ENCODE data around the gene BORCS5. TPM values are rescaled to one million over a fixed set of nuclear protein-coding genes. Genes with fewer than 3 reads are reported as not detected.

Gene BORCS5
- total and polyA plus RNA-seq, 2 of the 8 experiments (the other 6 are each of a cell fraction or from before 2014, with no cell fraction given), result 8.3 to 17.4 TPM

- Histone ChIP-seq H3K4me3 (ENCODE audit: extremely low read depth in 1 of 4, insufficient read depth in 2 of 4, low read depth in 3 of 4, low read length in 4 of 4) (no peak overlapping the region), H3K4me2 (ENCODE audit: insufficient read depth in 1 of 2, low read depth in 2 of 2, low read length in 2 of 2) (no peak overlapping the region), H3K23ac (ENCODE audit: insufficient read length) (no peak overlapping the region), H3K23me2 (ENCODE audit: low read depth, low read length) (no peaks in the 10 kb centered on the region), H4K8ac (ENCODE audit: extremely low read depth, insufficient read depth, low read length) (no peak overlapping the region), H3K14ac (ENCODE audit: insufficient read length) (no peak overlapping the region), H4K20me1 (replicated peaks in 1 of 2; ENCODE audit: control insufficient read depth in 1 of 2, insufficient read depth in 2 of 2, low read length in 2 of 2) (no peaks in the 10 kb centered on the region), H3K79me1 (ENCODE audit: low read depth, low read length) (no peaks in the 10 kb centered on the region), H2BK15ac (ENCODE audit: low read length) (no peak overlapping the region), H3K36me3 (ENCODE audit: control insufficient read depth in 2 of 4, insufficient read depth in 4 of 4, low read length in 3 of 4) (no peaks in the 10 kb centered on the region), H2AFZ (ENCODE audit: low read length) (no peak overlapping the region), H3K4ac (replicated peaks; ENCODE audit: insufficient read length, low read depth, low read length) (no peak overlapping the region), H2BK20ac (ENCODE audit: low read length) (no peak overlapping the region), H2BK12ac (ENCODE audit: low read depth, low read length) (no peak overlapping the region), H3K27me3 (replicated peaks in 1 of 4; ENCODE audit: control insufficient read depth in 3 of 4, extremely low read depth in 1 of 4, insufficient read depth in 3 of 4, low read length in 3 of 4) (no peaks in the 10 kb centered on the region), H2BK5ac (ENCODE audit: low read depth, low read length) (no peak overlapping the region), H4K5ac (ENCODE audit: insufficient read length, low read depth, low read length) (no peak overlapping the region), H3K27ac (ENCODE audit: low read depth, low read length) (no peak overlapping the region), H3K79me2 (ENCODE audit: control insufficient read depth in 1 of 2, insufficient read depth in 2 of 2, low read length in 2 of 2) (no peaks in the 10 kb centered on the region), H4K91ac (replicated peaks; ENCODE audit: insufficient read length, low read length) (no peak overlapping the region), H3K56ac (replicated peaks; ENCODE audit: insufficient read length, low read depth, low read length) (no peak overlapping the region), H3K9ac (replicated peaks in 1 of 4; ENCODE audit: extremely low read depth in 1 of 4, low read depth in 3 of 4, low read length in 3 of 4) (no peak overlapping the region), H3K18ac (ENCODE audit: extremely low read depth, low read length) (no peak overlapping the region), H2AK5ac (ENCODE audit: low read depth, low read length) (no peak overlapping the region), H3K9me3 (ENCODE audit: insufficient read depth in 2 of 2, low read depth in 1 of 2, low read length in 1 of 2) (no peaks in the 10 kb centered on the region; a peak in 1 of 4 replicates), H3K4me1 (replicated peaks in 1 of 4; ENCODE audit: control insufficient read depth in 3 of 4, insufficient read depth in 4 of 4, low read length in 3 of 4) (peaks cover 2 to 6% (median 3%) of the 10 kb centered on the region in 4 experiments; a peak in 4 of 7 replicates), H2BK120ac (replicated peaks; ENCODE audit: low read depth, low read length) (no peak overlapping the region)
- POLR2A ChIA-PET (ENCODE audit: partially characterized antibody), result interaction anchor here (1.3 to 1.8 kb wide), 2 partner anchors 48 to 49 kb away, joined by 3 to 5 read pairs; partner anchors contain the start of gene LRP6
- FAIRE-seq, result no peak
- DNase-seq (ENCODE audit: low read depth in 1 of 2, low spot score in 2 of 2), result no peak
- CTCF ChIA-PET (ENCODE audit: partially characterized antibody), result interaction anchor here (0.7 to 1.2 kb wide), 3 partner anchors 232 to 330 kb away, joined by 3 to 4 read pairs (median 3); no protein-coding TSS in a partner anchor
- no peak for TF ChIP-seq RNF2 (IDR thresholded peaks at IDR 0.05; ENCODE audit: borderline replicate concordance, low read depth, low read length, missing control alignments, poor library complexity, severe bottlenecking)
- TF ChIP-seq KDM5A (IDR thresholded peaks at IDR 0.05; ENCODE audit: low read length), result no peak
- TF ChIP-seq CBX8 (IDR thresholded peaks at IDR 0.05; ENCODE audit: borderline replicate concordance, low read depth, low read length), result no peak
- TF ChIP-seq RAD21 (IDR thresholded peaks at IDR 0.05 in 1 of 2, conservative IDR thresholded peaks at IDR 0.05 in 1 of 2; ENCODE audit: low read depth in 2 of 2, low read length in 2 of 2), result no peak
- TF ChIP-seq JUN (IDR thresholded peaks at IDR 0.05; ENCODE audit: low read depth, low read length), result no peak
- no peak for TF ChIP-seq PHF8 (conservative IDR thresholded peaks at IDR 0.05; ENCODE audit: low read depth, low read length)
- TF ChIP-seq NANOG (IDR thresholded peaks at IDR 0.05; ENCODE audit: insufficient read depth, low read depth, low read length, poor library complexity, severe bottlenecking), result no peak
- no peak for TF ChIP-seq CHD2 (IDR thresholded peaks at IDR 0.05; ENCODE audit: low read length)
- TF ChIP-seq TCF12 (IDR thresholded peaks at IDR 0.05; ENCODE audit: low read depth, low read length), result no peak
- no peak for TF ChIP-seq FOSL1 (IDR thresholded peaks at IDR 0.05; ENCODE audit: insufficient read depth, low read depth, low read length)
- TF ChIP-seq BRCA1 (IDR thresholded peaks at IDR 0.05; ENCODE audit: low read depth, low read length), result no peak
- no peak for TF ChIP-seq KDM1A (IDR thresholded peaks at IDR 0.05; ENCODE audit: borderline replicate concordance, low read length)
- TF ChIP-seq RXRA (IDR thresholded peaks at IDR 0.05; ENCODE audit: insufficient read depth, low read depth, low read length), result no peak
- TF ChIP-seq CBX5 (IDR thresholded peaks at IDR 0.05; ENCODE audit: low read depth, low read length), result no peak
- no peak for TF ChIP-seq POLR2A (IDR thresholded peaks at IDR 0.05; ENCODE audit: control extremely low read depth in 1 of 2, low read depth in 2 of 2, low read length in 2 of 2)
Observed at GRCh38 chr12:12315838-12316237, 41.0 kb upstream of the BORCS5 start.
